ENCODE results near the gene ZNF507. TPM values are rescaled to one million over a fixed set of nuclear protein-coding genes. Genes with fewer than 3 reads are reported as not detected.

ZNF507 gene
- total and polyA plus RNA-seq, 9 donors, result 6.4 to 30.5 (median 22.9) TPM

- Histone ChIP-seq H3K27ac (no peak overlapping the region), H3K27me3 (no peaks in the 10 kb centered on the region), H3K36me3 (no peaks in the 10 kb centered on the region), H3K4me1 (ENCODE audit: insufficient read depth) (no peaks in the 10 kb centered on the region), H3K9me3 (no peaks in the 10 kb centered on the region), H3K4me3 (no peak overlapping the region)
- WGBS, 3 donors, result 93 to 97% (median 95%) methylated on average over 3 of the region's 3 CpGs
- intact Hi-C loops (cut with DNase I), result no loop called here
- no peak for DNase-seq
- no peak for TF ChIP-seq CTCF (IDR thresholded peaks at IDR 0.05)
- TF ChIP-seq POLR2A (IDR thresholded peaks at IDR 0.05), result no peak
- no peak for TF ChIP-seq EP300 (IDR thresholded peaks at IDR 0.05)
These were observed 18.2 kb downstream of the ZNF507 start for GRCh38 chr19:32363632-32364031.

- H3K27me3 ChIP-seq, result no peaks in the 10 kb centered on the region
- 88 to 92% (median 90%) methylated on average over 1 of the region's 1 CpG for WGBS, 3 donors
- TF ChIP-seq CTCF (IDR thresholded peaks at IDR 0.05) (no peak), POLR2A (IDR thresholded peaks at IDR 0.05) (no peak), EP300 (IDR thresholded peaks at IDR 0.05) (no peak)
- DNase-seq, result no peak
- no peaks in the 10 kb centered on the region for H3K9me3 ChIP-seq
- H3K4me1 ChIP-seq (ENCODE audit: insufficient read depth), result no peaks in the 10 kb centered on the region
- no peak overlapping the region for H3K4me3 ChIP-seq
- H3K27ac ChIP-seq, result no peak overlapping the region
- intact Hi-C loops (cut with DNase I), result no loop called here
- no peaks in the 10 kb centered on the region for H3K36me3 ChIP-seq
These were observed 18.6 kb downstream of the ZNF507 start for GRCh38 chr19:32364040-32364439.

GRCh38 chr19:32367063-32367462 is 21.7 kb downstream of the ZNF507 start:
- no peak overlapping the region for H3K27ac ChIP-seq
- no peak for TF ChIP-seq EP300 (IDR thresholded peaks at IDR 0.05)
- no peak for TF ChIP-seq POLR2A (IDR thresholded peaks at IDR 0.05)
- no peak for TF ChIP-seq CTCF (IDR thresholded peaks at IDR 0.05)
- no peaks in the 10 kb centered on the region for H3K4me1 ChIP-seq (ENCODE audit: insufficient read depth)
- DNase-seq, result no peak
- no peak overlapping the region for H3K4me3 ChIP-seq
- intact Hi-C loops (cut with DNase I), result no loop called here
- H3K36me3 ChIP-seq, result no peaks in the 10 kb centered on the region
- H3K9me3 ChIP-seq, result no peaks in the 10 kb centered on the region
- 84 to 95% (median 89%) methylated on average over 6 of the region's 6 CpGs for WGBS, 3 donors
- no peaks in the 10 kb centered on the region for H3K27me3 ChIP-seq

- Histone ChIP-seq H3K4me3 (no peak overlapping the region), H3K27ac (no peak overlapping the region), H3K9me3 (no peaks in the 10 kb centered on the region), H3K4me1 (ENCODE audit: insufficient read depth) (peaks cover 1% of the 10 kb centered on the region), H3K36me3 (no peaks in the 10 kb centered on the region), H3K27me3 (no peaks in the 10 kb centered on the region)
- intact Hi-C loops (cut with DNase I), result no loop called here
- TF ChIP-seq POLR2A (IDR thresholded peaks at IDR 0.05) (no peak), CTCF (IDR thresholded peaks at IDR 0.05) (no peak), EP300 (IDR thresholded peaks at IDR 0.05) (no peak)
- WGBS, 3 donors, result 91 to 97% (median 94%) methylated on average over 3 of the region's 3 CpGs
- no peak for DNase-seq
These were observed 22.6 kb downstream of the ZNF507 start for GRCh38 chr19:32367948-32368536.

Measured in ovary (tissue), 9 donors.